NCI-H146 treated with DMSO at 0.1 percent for 48 hours (cell line): ENCODE data around the gene LRRTM4.

ENCODE experiments used
- DNase-seq: peaks from one replicate; lab custom pipeline; 2025; ENCODE audit not compliant: unreplicated experiment; lab: John Stamatoyannopoulos, UW

The LRRTM4 gene

DNA sequence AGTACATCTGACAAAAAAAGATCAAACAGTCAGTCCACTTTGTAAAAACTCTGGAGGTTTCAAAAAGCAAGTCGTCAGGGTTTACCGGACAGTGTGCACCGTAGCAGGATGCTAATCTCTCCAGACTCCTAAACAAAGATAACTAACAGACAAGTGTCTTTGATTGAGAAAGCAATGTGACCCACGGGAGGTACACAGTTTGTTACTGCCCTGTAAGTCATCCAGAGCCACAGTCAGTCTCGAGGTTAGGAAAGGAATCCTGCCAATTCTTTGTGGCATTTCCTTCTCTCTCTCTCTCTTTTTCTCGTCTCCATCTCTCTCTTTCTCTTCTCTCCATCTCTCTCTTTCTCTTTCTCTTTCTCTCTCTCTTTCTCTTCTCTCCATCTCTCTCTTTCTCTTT lies 42.8 kb downstream of the LRRTM4 start:
- no peak for DNase-seq

DNA sequence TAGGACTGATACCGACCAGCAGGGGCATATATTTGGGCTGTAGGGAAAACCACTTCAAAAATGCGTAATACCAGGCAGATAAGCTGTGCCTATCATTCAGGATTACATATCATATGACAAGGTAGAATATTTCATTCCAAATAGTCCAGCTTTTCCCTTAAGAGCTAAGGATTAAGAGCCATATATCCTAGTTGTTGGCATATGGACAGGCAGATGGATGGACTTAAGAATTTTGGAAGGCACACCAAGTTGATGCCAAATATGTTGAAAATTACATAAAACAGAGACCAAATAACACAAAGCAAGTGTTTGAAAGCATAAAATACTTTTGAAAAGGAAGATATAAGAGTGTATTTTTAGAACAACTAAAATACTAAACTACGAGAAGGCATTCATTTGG lies 52.1 kb downstream of the LRRTM4 start:
- DNase-seq, result no peak

DNA sequence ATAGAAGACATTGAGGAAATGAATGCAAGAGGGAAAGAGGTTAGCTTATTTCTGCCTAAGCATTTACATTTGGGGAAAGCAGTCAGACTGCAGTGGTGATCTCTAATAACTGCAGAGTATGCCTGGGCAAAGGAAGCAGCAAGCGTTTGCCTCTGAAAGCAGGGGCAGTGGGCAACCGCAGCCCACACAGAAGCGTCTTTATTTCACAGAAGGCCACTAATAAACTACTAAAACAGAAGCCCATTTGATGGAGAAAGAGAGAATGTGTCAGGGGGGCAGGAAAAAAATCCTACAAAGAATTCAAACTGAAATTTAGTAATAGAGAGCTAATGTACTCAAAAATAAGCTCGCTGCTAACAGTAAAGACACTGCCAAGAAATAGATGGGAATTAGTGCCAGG lies 53.1 kb downstream of the LRRTM4 start:
- no peak for DNase-seq

DNA sequence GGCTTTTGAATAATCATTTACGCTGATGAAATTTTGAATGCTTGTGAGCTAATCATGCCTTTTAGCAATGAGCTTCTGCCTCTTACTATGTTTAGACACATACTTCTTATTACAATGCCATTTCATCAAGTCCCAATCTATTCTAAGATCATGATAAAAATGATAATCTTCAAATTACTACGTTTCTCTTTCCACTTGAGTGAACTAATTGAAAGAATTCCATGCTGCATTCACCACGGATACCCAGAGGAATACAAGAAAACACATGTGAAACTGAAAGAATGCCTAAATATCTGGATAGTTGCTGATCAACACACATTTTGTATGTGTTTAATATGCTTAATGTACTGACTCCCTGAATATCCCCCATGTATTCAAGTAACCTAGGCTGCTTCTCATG lies 62.3 kb downstream of the LRRTM4 start:
- DNase-seq, result no peak

DNA sequence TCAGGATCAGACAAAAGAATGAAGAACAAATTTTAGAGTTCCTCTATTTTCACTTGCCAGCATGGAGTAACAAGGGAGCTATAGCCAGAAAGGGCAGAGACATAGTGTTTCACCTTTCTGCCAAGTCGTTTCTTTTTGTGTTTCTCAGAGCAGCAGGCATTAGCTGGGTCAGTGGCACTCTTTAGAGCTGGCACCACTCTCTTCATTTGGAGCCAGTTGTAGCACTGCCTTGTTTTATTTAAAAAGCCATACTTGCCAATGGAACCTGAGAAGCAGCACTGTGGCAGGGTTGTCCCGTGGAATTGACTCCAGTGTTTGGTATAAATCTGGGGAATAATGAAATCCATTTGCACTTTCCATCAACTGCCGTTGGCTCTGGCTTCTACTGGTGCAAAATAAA lies 64.0 kb downstream of the LRRTM4 start:
- no peak for DNase-seq

DNA sequence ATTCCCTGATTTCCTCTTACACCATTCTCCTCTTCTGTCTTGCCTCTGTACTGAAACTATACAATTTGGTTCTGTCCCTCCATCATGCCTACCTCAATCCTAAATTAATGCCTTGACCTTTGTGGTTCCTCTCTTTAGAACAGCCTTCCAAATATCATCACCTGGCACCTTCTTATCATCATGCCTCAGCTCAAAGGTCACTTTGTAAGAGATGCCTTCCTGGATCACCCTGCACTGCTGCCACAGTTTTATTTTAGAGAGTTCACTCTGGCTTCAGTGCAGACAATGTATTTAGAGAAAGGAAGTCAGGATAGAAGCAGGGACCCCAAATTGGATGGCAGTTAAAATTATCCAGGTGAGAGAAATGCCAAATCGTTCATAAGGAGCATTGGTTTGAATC lies 64.5 kb downstream of the LRRTM4 start:
- no peak for DNase-seq

DNA sequence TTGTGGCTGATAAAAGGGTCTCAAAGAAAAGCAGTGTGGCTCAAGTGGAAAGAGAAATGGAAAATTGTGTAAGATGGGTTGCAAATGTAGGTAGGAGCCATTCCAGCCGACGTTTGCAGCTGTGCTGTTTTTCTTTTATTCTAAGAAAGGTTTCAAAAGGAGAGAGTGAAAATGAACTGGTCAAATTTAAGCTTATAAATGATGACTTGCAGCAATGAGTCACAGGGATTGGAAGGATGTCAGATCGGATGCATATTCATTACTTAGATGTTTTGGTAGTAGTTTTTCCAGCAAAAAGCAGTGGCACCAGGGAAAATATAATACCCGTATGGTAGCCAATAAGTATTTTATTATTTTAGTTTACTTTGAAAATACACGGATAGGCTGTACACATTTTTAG lies 79.1 kb downstream of the LRRTM4 start:
- DNase-seq, result no peak

DNA sequence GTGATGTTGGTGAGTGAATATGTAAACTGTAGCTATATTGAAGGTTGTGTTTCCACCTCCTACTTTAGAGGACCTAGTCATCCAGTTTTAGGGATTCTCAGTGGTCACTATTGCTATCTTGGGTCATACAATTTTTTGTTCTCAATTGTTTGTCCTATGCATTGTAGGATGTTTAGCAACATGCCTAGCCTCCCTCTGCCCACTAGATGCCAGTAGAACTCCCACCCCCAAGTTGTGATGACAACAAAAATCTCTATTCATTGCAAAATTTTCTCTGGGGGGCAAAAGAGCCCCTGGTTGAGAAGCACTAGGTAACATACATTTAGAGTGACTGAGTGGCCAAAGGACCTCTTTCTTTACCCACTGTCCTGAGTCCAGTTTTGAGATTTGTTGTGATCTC lies 87.3 kb downstream of the LRRTM4 start:
- DNase-seq, result no peak

DNA sequence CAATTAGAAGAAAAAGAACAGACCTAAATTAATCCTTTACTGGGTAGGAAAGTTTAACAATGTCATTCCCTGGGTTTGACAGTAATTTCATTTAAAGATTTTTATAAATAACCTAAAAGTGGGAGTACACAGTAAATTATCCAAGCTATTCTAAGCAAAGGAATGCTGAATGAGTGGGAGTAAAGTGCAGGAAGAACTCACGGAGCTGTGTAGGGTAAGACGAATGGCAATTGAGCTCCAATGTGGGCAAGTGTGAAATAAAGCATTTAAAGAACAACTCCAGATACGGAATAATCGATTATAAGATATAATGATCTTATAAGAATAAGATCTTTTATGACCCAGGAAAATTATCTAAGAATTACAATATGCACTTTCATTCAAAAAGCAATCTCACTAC lies 93.2 kb downstream of the LRRTM4 start:
- no peak for DNase-seq

DNA sequence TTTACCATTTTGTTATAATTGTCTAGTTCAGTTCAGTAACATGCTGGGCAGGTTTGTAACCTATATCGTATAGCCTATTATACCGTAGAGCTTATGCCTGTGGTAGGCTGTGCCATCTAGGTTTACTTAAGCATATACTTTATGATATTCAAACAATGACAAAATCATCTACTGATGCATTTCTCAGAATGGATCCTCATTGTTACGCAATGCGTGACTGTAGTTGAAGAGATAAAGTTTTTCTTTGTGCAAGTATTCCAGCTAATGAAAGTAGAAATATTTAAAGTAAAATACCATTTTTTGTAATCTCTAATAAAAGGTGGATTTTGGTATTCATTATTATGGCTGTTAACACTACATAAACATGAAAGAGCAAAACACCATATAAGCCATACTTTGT lies 100.2 kb downstream of the LRRTM4 start:
- no peak for DNase-seq

DNA sequence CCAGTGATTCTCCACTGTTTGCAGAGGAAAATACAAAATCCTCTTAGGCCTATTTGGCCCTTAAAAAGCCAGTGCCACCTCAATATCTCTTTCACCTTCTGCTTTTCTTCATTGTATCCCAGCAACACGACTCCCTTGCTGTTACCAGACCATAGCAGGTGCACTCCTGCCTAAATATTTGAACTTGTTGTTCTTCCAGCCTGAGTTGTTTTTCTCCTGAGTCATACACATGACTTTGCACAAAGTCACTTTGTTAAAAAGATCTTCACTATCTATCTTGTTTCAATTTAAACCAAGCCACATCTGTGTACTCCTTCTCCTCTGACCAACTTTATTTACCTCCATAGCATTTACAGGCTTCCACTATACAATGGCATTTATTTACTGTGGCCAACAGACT lies 103.6 kb downstream of the LRRTM4 start:
- no peak for DNase-seq

DNA sequence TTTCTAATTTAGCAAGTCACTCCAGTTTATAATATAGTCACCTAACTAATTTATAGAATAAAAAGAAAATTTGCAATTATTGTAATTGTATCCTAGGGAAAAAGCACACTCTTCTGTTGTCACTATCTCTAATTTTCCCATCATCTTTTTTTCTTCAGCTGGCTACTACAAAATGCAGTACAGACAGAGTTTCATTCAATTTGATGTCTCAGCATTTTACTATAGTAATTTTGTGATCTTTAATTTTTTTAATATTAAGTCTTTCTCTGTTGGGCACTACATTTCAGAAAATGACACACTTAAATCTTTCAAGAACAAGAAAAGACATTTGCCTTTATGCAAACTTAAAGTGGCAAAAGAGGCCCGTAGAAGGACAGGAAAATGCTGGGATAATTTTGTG lies 118.0 kb downstream of the LRRTM4 start:
- DNase-seq, result no peak

DNA sequence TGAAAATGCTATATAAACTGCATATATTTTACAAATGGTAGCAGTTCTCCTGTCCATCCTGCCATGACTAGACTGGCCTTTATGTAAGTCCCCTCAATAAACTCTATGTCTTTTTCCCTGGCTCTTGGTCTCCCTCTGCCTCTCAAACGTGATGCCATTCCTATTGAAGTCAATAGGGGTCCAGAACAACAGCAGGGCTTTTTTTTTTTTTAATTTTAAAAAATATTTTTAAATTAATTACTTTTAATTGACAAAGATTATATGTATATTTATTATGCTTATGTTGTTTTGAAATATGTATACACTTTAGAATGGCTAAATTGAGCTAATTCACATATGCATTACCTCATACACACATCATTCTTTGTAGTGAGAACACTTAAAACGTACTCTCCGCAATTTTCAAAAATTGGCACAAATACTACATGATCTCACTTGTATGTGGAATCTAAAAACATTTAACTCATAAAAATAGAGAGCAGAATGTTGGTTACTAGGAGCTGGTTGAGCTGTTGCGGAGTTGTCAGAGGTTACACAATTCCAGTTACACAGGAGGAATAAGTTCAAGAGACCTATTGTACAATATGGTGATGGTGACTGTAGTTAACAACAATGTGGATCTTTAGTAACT lies 123.1 kb downstream of the LRRTM4 start:
- no peak for DNase-seq

DNA sequence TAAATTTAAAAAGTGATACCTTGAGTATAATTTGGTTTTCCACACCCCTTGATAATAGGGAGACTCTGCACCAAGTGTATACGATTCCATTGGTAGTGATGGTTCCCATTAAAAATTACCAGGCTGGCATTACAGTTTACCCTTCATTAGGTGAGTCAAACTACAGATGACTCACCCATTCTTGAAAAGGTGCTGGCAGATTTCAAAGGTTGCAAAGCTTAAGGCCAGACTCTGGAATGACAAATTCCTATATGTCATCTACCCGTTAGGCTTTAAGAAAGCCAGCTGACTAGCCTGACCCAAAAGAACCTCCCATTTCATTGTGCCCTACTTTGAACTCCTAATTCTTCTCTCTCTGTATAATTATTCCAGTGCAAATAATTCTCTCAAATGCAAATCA lies 124.4 kb downstream of the LRRTM4 start:
- no peak for DNase-seq

DNA sequence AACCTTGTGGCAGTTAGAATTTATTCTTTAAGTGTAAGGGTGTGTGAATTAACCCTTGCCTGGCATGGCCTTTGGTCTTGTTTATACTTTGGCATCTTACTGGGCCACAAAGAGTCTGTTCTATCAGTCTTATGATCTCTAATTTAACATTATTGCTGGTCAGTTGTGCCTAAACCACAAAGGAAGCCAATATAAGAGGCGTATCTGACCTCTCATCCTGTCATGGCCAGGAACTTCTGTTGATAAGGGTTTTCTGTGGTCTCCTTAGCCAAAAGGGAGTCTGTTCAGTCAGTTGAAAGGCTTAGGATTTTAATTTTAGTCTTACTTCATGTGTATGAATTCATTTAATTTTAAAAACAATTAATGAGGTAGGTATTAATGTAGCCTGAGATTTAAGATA lies 127.2 kb downstream of the LRRTM4 start:
- DNase-seq, result no peak

DNA sequence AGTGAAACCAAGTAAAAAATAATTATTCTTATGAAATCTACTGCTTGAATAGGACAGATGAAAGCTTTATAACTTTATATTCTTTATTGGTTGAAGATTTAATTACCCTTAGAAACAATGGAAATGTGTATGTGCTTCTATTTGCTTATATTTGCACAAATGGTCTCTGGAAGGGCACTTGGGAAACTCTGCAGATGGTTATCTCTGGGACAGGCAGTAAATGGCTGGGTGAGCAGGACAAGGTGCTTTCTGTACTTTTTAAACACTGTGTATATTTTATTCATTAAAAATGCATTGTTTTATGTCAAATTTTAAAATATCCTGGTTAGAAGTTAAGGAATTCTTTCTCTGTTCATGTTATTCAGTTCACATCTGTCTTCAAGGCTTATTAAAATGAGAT lies 131.1 kb downstream of the LRRTM4 start:
- DNase-seq, result no peak

DNA sequence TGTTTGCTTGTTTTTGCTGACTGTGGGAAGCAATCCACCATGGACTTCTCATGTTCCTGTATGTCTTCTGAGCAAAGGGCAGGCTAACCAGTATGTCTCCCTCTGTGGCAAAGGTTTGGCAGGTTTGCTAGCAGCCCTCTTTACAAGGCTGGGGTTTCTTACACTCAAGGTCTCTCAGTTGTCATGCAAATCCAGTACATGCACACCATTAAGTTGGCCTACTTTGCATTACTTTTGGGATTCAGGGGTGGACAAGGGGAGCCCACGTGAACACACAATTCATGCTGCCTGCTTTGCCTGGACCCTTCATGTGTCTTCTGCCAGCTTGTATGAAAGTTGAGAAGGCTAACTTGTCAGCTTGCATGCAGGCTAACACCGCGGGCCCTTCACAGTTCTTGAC lies 134.9 kb downstream of the LRRTM4 start:
- DNase-seq, result no peak

DNA sequence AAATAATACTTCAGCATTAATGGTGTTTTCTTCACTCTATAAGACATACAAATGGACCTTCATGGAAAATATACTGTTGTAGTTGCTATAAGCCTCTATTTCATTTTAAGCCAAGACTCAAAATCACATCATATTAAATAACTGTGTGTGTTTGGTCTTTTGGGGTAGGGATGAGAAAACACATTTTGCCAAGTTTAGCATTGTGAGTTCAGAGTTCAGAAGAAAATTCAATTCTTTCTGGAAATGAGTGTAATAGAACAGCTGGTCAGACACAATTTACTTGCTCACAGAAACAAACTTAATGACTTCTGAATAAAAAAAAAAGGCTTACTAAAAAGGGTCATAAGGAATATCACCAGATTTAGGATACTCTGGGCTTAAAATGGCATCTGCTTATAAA lies 149.5 kb downstream of the LRRTM4 start:
- no peak for DNase-seq

DNA sequence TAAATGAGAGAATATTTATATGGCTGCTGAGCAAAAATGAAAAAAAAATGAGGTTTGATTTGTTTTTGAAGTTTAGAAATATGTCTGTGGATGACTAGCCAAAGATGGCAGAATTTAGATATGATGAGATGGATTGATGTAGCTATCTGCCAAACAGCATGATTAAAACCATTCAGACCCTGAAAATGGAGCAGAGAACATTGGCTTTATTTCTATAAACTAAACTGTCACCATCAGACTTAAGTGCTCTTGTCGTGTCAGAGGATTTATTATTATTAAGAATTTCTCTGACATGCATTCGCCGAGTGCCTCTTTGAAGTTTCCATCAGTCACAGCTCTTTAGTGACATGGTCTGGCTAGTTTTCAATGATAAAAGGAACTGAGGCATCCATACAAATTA lies 151.7 kb downstream of the LRRTM4 start:
- no peak for DNase-seq

DNA sequence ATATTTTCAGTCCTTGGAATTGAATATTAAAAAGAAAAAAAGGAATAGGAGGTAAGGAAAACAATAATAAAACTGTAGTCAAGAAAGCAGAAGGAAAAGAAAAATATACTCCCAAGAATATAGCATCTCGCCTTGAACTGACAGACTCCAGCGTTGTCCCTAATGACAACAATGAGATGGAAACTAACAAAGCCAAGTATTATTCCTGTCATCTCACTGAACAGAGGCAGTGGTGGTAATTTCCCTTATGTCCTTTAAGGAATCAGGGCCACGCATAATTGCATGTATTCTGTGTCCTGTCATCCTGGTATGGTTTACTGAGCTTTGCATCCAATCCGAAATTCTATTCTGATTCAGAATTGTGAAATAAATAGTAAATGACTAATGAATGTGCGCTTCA lies 158.9 kb downstream of the LRRTM4 start:
- DNase-seq, result no peak

DNA sequence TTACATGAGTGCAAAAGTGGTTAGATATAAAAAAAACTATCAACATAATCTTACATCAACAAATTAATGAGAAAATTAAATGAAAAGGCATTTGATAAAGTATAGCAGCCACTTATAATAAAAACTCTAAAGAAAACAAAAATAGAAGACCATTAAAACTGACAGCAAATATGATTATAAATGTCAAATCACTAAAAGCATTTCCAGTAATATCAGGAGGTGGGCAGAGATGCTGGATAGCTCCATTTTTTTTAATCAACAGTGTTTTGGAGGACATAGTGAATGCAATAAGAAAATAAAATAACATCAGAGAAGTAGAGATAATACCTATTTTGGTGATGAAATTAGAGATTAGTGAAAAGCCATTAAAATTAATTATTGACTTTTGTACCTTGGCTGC lies 173.4 kb downstream of the LRRTM4 start:
- no peak for DNase-seq

DNA sequence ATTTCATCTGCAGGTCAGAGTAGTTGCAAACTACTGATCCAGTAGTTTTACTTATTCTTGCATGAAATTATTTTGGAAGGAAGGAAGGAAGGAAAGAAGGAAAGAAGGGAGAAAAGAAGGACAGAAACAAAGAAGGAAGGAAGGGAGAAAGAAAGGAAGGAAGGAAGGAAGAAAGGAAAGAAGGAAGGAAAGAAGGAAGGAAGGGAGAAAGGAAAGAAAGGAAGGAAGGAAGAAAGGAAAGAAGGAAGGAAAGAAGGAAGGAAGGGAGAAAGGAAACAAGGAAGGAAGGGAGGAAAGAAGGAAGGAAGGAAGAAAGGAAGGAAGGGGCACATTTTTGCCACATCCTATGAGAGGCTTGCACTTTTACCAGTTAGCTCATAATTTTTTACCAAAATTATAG lies 186.2 kb downstream of the LRRTM4 start:
- no peak for DNase-seq

DNA sequence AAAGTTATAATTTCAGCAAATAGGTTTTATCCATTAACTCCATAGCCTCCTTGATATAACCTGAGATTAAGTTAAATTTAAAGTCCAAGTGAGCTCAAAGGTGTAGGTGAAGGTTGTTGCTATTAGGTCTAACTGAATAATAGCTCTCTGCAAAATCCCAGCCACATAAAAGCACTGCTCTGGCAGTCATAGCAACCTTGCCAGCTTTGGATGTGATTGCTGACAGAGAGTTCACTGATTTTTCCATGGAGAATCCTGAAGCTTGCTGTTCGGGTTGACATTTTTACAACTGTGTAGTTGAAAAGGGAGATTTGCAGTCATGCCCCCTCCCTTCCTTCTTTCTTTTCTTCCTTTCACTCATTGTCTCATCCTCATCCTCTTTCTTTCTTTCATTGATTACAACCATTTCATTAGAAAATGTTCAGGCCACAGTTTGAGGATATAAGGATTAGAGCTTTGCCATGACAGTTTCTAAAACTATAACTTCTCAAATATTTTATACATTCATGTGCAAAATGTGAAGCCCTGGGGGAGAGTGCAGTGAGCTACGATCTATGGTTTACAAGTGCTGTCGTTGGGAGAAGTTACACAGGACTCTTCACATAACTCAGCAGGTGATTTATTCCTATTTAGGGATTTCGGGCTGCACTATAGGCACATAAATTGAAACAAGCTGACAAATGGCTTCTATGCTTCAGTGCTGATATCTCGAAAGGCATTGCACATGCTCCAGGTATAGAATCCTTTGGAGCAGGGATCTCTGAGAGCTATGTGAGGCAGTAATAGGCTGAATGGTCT lies 193.8 kb downstream of the LRRTM4 start:
- DNase-seq, result no peak
